Ishikawa (cell line): ENCODE data around the gene GRIN1.

ENCODE experiments used
- CEBPB ChIP-seq: IDR thresholded peaks from 2 replicates; pipeline ENCODE4 v1.6.1; 2012
- CREB1 ChIP-seq: IDR thresholded peaks from 2 replicates; pipeline ENCODE4 v1.6.1; 2012; ENCODE audit warnings: low read depth
- EGR1 ChIP-seq: IDR thresholded peaks from 2 replicates; pipeline ENCODE4 v1.6.1; 2012
- EP300 ChIP-seq: IDR thresholded peaks from 2 replicates; pipeline ENCODE4 v1.6.1; 2012; ENCODE audit warnings: borderline replicate concordance
- FOXM1 ChIP-seq: IDR thresholded peaks from 2 replicates; pipeline ENCODE4 v1.6.1; 2012; ENCODE audit warnings: low read depth, borderline replicate concordance
- NFIC ChIP-seq: IDR thresholded peaks from 2 replicates; pipeline ENCODE4 v1.6.1; 2012
- RAD21 ChIP-seq: IDR thresholded peaks from 2 replicates; pipeline ENCODE4 v1.6.1; 2012; ENCODE audit warnings: low read depth
- TAF1 ChIP-seq: IDR thresholded peaks from 2 replicates; pipeline ENCODE4 v1.6.1; 2012; ENCODE audit warnings: low read depth, mild to moderate bottlenecking
- TCF12 ChIP-seq: IDR thresholded peaks from 2 replicates; pipeline ENCODE4 v1.6.1; 2012; ENCODE audit warnings: low read depth
- TEAD4 ChIP-seq: IDR thresholded peaks from 2 replicates; pipeline ENCODE4 v1.6.1; 2012
- YY1 ChIP-seq: IDR thresholded peaks from 2 replicates; pipeline ENCODE4 v1.6.1; 2012; ENCODE audit warnings: low read depth
- TF ChIP-seq, protein P1 (sequence below): IDR thresholded peaks from 2 replicates; pipeline ENCODE4 v1.6.1; 2012
- TF ChIP-seq, protein P2 (sequence below): IDR thresholded peaks from 2 replicates; pipeline ENCODE4 v1.6.1; 2012
- TF ChIP-seq, protein P3 (sequence below): IDR thresholded peaks from 2 replicates; pipeline ENCODE4 v1.6.1; 2012; ENCODE audit warnings: low read depth, mild to moderate bottlenecking

DNA sequence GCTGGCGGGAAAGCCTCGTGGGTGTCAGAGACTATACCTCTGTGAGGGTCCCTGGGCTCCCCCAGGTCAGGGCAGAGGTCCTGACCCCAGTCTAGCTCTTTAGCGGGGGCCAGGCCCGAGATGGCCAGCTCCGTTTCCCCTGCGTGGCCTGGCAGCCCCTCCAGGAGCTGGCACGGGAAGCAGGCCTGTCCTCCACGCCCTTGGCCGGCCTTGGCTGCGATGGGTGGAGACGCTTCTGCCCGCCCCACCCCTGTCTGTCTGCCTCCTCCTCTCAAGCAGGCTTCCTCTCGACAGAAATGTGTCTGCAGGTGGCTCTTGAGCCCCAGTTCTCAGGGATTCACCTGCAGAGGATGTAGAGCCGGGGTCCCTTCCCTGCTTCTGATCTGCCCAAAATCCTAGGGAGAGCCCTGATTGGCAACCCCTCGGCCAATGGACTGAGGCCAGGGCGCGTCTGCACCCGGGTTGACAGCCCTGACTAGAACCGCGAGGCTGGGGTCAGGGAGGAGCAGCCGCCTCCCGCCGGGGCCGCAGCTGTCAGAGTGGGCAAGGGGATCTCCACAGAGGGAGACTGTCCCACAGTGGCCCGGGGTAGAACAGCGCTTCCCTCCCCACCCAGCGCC is 2.6 kb upstream of the GRIN1 start:
- TF ChIP-seq CEBPB (no peak), YY1 (no peak), CREB1 (no peak), NFIC (no peak), TAF1 (no peak), EP300 (no peak), TCF12 (no peak), TEAD4 (no peak), RAD21 (no peak), FOXM1 (no peak), EGR1 (no peak)
- TF ChIP-seq, protein P1, sequence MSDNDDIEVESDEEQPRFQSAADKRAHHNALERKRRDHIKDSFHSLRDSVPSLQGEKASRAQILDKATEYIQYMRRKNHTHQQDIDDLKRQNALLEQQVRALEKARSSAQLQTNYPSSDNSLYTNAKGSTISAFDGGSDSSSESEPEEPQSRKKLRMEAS, result no peak
- TF ChIP-seq, protein P2, sequence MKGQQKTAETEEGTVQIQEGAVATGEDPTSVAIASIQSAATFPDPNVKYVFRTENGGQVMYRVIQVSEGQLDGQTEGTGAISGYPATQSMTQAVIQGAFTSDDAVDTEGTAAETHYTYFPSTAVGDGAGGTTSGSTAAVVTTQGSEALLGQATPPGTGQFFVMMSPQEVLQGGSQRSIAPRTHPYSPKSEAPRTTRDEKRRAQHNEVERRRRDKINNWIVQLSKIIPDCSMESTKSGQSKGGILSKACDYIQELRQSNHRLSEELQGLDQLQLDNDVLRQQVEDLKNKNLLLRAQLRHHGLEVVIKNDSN, result no peak
- TF ChIP-seq, protein P3, sequence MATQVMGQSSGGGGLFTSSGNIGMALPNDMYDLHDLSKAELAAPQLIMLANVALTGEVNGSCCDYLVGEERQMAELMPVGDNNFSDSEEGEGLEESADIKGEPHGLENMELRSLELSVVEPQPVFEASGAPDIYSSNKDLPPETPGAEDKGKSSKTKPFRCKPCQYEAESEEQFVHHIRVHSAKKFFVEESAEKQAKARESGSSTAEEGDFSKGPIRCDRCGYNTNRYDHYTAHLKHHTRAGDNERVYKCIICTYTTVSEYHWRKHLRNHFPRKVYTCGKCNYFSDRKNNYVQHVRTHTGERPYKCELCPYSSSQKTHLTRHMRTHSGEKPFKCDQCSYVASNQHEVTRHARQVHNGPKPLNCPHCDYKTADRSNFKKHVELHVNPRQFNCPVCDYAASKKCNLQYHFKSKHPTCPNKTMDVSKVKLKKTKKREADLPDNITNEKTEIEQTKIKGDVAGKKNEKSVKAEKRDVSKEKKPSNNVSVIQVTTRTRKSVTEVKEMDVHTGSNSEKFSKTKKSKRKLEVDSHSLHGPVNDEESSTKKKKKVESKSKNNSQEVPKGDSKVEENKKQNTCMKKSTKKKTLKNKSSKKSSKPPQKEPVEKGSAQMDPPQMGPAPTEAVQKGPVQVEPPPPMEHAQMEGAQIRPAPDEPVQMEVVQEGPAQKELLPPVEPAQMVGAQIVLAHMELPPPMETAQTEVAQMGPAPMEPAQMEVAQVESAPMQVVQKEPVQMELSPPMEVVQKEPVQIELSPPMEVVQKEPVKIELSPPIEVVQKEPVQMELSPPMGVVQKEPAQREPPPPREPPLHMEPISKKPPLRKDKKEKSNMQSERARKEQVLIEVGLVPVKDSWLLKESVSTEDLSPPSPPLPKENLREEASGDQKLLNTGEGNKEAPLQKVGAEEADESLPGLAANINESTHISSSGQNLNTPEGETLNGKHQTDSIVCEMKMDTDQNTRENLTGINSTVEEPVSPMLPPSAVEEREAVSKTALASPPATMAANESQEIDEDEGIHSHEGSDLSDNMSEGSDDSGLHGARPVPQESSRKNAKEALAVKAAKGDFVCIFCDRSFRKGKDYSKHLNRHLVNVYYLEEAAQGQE, result no peak
